DOHH2 (cell line): Measurements from ENCODE around the gene ZNF544.

Source experiments
- CTCF ChIP-seq: fragments of 200-600 bp; sonication (generic); IDR thresholded peaks from one replicate; pipeline ENCODE4 v1.5.1; 2014; ENCODE audit warnings: antibody characterized with exemption, mild to moderate bottlenecking, low read depth, low read length; ENCODE audit not compliant: poor library complexity, severe bottlenecking
- EZH2phosphoT487 ChIP-seq: fragments of 200-600 bp; sonication (generic); IDR thresholded peaks from 2 replicates; pipeline ENCODE4 v1.6.1; 2017; ENCODE audit warnings: borderline replicate concordance, mild to moderate bottlenecking, antibody characterized with exemption, low read length, moderate library complexity, mixed read lengths

- TF ChIP-seq CTCF (no peak), EZH2phosphoT487 (no peak)
These were observed 44.9 kb upstream of the ZNF544 start for GRCh38 chr19:58183817-58184215.
